Activated CD8-positive, alpha-beta memory T cell treated with anti-CD3 and anti-CD28 coated beads for 4 hours (primary cell): ENCODE measurements around the gene ZFYVE26.
"Not testable (repeated sequence)": the region's sequence is repeated elsewhere in the genome, so short reads cannot be mapped to it uniquely, and the experiment has no call there.

Source experiments
- DNase-seq, 2 donors: peaks; one replicate each; pipeline ENCODE4 v3.0.0-alpha.2; 2020; ENCODE audit warnings: low read depth in 2 of 2

ZFYVE26 gene

GRCh38 chr14:67749341-67750084 lies 66.9 kb downstream of the ZFYVE26 start:
- DNase-seq, result no peak

GRCh38 chr14:67748312-67748711 lies 68.1 kb downstream of the ZFYVE26 start:
- no peak for DNase-seq

GRCh38 chr14:67746927-67747326 lies 69.5 kb downstream of the ZFYVE26 start:
- DNase-seq, result no peak

DNA sequence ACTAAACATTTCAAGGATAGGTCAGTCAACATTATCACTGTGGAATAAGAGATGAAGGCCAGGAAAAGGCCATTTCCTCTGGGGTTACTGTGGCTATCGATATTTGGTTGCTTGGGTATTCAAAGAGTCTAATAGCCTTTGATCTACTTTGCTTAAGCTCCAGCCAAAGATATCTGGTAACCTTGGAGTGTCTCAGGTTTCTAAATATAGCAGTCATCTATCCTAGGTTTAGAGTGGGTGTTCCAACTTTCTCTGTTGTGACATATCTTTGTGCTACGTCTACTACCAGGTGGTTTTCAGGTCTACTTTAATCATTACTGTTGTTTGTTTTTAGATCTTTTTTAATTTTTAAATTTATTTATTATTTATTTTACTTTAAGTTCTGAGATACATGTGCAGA lies 72.3 kb downstream of the ZFYVE26 start:
- no peak for DNase-seq

DNA sequence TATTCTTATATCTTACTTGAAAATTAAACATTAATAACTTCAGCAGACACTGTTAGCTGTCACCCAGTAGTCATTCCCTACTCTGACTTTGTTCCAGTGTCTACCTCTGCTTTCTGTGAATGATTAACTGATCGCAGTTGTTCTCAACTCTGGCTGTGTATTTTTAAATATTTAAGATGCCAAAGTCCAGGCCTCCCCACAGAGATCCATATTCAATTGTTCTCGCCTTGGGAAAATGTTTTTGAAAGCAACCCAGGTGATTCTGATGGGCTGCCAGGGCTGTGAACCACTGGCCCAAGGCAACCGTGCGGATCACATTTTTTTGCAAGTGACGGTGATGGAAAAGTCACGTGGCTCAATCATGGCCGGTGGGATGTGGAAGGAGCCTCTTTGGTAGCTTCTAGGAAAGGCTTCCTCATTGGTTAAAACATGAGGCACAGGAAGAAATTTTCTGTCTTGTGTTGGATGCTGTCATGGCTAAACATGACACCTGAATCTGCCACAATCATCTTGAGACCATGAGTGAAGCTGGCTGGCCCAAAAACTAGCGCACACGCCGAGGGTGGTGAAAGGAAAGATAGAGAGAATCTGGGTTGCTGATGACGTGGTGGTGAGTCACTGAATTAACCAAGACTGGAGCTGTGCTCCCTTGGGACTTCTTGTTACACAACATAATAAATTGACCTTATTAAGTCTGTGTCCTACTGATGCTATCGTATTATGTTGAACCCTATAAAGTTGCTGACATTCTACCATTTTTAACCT lies 77.5 kb downstream of the ZFYVE26 start:
- DNase-seq, result no peak

- DNase-seq, result no peak
Measured at GRCh38 chr14:67736771-67737170, 79.6 kb downstream of the ZFYVE26 start.

GRCh38 chr14:67735336-67736147 lies 80.8 kb downstream of the ZFYVE26 start:
- DNase-seq, result no peak

DNA sequence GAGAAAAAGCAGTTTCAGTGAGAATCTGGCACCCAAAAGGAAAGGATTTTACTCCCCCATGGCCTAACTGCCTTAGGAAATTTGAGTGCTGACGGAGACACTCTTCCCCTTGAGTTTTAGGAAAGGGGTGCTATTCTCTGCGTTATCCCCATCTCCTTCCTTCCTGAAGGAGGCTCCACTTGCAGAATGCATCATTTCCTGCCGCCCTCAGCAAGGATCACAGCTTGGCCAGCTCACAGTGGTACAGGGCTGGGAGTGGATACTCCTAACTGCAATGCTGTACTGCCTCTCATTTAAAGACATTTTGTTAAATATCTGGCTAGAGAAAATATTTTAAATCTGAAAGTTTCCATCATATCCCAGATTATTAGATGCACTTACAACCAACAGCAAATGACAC lies 81.7 kb downstream of the ZFYVE26 start:
- DNase-seq, result no peak

DNA sequence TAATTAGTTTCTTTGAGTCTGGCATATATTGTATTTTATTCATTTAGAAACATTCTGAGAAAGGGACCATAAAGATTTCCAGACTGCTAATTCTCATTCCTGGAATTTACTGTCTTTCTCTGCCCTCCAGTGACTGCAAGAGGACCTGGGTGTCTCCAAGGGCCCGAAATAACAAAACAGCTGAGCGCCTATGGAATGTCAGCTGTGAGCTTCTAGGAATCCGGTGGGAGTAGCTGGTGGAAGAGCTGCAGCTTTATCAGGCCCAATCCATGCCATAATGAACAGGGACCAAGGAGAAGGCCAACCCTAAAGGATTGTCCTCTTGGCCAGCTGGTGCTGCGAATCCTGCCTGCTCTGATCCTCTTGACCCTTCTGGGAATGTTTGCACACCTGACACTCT lies 82.8 kb downstream of the ZFYVE26 start:
- DNase-seq, result no peak

DNA sequence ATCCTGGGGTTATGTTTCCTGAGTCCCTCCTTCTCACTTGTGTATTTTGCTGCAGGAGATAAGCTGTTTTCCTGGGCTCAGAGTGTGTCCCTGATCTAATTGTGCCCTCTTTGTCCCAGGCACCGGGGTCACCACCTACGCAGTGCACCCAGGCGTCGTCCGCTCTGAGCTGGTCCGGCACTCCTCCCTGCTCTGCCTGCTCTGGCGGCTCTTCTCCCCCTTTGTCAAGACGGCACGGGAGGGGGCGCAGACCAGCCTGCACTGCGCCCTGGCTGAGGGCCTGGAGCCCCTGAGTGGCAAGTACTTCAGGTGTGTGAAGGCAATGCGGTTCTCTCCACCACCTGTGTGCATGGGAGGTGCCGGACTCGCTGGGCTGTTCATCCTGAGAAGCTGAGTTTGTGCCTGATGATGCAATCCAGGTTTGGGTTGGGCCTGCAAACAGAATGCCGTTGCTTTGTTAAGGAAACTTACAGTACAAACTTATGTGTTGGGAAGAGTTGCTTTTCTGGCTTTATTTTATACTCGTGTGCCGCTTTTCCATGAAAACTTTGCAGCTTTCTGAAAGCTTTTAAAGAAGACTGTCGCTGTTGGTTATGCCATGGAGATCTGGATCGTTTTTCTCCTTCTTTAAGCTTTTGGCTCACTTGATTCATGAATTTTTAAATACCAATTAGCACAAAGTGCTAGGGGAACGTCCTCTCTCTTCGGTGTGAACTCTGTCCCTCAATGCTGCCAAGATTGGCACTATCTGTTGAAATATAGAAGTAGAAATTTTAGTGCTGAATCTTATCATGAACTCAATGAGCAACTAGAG lies 87.1 kb downstream of the ZFYVE26 start:
- no peak for DNase-seq

- no peak for DNase-seq
Measured at GRCh38 chr14:67728258-67728657, 88.1 kb downstream of the ZFYVE26 start.

- DNase-seq, result no peak
Measured at GRCh38 chr14:67727361-67727760, 89.0 kb downstream of the ZFYVE26 start.

DNA sequence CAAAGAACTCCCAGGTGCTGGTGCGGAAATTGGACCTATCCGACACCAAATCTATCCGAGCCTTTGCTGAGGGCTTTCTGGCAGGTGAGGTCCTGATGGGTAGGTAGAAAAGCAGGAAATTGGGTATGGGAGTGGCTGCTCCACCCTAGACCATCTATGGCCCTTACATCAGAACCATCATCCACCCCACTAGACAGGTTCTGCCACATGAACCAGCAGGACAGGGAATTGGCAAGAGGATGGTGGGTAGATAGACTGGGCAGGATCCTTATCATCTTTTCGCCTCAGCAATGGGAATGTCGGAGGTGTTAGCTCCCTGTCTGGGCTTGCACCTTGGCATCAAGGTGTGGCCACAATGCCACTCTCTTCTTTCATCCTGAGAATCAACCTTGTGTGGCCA lies 91.2 kb downstream of the ZFYVE26 start:
- no peak for DNase-seq

DNA sequence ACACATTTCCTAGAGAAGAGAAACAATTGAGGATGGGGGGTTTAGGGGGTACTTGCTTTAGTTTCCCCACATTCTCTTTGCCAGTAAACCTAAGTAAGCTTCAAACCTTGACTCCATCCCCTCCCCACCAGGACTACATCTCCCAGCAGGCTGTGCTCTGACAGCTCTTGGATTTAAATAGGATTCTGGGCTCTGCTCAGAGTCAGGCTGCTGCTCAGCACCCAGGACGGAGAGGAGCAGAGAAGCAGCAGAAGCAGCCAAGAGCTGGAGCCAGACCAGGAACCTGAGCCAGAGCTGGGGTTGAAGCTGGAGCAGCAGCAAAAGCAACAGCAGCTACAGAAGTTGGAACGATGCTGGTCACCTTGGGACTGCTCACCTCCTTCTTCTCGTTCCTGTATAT lies 94.1 kb downstream of the ZFYVE26 start:
- DNase-seq, result no peak

- DNase-seq, result no peak
Measured at GRCh38 chr14:67721875-67722274, 94.5 kb downstream of the ZFYVE26 start.

DNA sequence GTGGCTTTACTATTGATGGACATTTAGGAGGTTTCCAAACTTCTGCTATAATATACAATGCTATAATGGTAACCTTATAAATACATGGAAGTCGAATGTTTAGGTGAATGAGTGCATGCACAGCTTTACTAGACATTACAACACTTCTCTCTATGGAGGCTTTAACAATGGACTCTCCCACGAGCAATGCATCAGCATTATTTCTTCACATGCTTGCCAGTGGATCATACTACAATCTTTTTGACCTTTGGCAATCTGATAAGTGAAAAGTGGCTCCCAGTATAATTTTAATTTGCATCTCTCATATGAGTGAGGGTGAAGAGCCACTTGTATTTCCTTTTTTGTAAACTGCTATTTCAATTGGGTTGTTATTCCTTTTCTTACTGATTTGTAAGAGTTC lies 96.5 kb downstream of the ZFYVE26 start:
- DNase-seq, result no peak

DNA sequence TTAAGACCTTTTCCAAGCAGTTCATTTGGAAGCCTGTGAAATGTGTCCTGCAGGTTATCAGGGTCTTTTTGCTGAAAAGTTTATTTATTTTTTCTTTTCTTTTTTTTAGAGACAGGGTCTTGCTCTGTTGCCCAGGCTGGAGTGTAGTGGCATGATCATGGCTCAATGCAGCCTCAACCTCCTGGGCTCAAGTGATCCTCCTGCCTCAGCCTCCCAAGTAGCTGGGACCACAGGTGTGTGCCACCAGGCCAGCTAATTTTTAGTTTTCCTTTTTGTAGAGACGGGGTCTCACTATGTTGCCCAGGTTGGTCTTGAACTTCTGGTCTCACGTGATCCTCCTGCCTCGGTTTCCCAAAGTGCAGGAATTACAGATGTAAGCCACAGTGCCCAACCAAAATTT lies 97.0 kb downstream of the ZFYVE26 start:
- DNase-seq, result not testable (repeated sequence)

DNA sequence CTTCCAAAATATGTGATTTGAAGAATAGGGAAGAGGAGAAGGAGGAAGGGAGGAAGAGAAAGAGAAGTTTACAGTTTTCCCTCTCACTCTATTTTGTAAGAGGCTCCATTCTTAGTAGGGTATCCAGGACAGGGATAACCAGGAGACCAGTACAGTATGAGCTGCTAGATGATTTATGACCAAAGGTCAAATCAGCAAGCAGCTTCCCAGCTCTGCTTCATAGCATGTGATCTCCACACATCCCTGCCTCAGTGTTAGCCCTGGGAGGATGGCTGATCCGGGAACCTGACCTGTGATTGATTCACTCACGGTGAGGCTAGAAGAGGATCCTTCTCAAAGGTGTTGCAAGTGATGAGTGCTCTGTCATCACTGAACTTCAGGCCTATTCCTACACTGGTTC lies 98.1 kb downstream of the ZFYVE26 start:
- no peak for DNase-seq

DNA sequence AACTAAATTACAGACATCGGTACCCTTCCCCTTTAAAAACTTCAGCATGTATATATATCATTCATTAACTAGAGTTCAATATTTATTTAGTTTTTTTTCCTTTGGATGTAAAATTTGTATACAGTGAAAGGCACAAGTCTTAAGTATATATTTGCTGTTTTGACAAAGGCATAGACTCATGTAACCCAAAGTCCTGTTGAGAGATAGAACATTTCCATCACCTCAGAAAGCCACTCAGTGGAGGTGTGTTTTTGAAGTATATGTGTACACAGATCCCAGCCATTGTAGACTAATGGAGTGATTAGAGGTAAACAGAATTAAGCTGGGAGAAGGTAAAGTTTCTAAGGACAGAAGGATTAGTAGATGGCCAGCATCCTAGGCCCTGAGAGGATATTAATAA lies 99.3 kb downstream of the ZFYVE26 start:
- DNase-seq, result no peak

DNA sequence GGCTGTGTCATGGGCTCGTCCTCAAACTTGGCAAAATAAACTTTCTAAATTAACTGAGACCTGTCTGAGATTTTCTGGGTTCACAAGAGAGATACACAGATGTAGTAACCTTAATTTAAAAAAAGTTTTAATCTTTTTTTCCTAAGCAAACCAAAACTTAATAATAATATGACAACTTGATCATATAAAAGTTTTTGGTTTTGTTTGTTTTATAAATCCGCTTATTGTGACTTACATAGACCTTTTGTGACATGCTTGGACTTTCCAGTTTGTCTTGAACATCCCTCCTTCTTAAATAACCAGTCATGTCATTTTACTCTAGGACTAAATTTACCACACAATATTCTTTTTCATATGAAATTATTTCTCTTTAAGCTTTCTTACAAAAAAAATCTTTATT lies 106.2 kb downstream of the ZFYVE26 start:
- no peak for DNase-seq

DNA sequence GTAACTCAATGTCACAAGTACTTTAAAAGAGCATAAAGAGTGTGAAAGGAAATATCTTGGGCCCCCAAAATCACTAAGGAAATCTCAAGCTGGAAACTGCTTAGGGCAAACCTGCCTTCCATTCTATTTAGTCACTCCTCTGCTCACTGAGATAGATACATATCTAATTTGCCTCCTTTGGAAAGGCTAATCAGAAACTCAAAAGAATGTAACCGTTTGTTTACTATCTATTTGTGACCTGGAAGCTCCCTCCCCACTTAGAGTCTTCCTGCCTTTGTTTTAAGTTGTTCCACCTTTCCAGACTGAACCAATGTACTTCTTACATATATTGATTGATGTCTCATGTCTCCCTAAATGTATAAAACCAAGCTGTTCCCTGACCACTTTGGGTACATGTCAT lies 106.6 kb downstream of the ZFYVE26 start:
- not testable (repeated sequence) for DNase-seq

GRCh38 chr14:67709346-67709745 lies 107.0 kb downstream of the ZFYVE26 start:
- DNase-seq, result not testable (repeated sequence)
